ENCODE data around the gene LIFR. TPM values are rescaled to one million over a fixed set of nuclear protein-coding genes. Genes with fewer than 3 reads are reported as not detected.

LIFR gene
- total and polyA plus RNA-seq, 2 donors (not counting 3 experiments of a cell fraction or from before 2014, with no cell fraction given): 4.1 to 36.4 TPM

- peaks cover 4 to 8% of the 10 kb centered on the region in 2 experiments for H3K27me3 ChIP-seq (ENCODE audit: control insufficient read depth in 2 of 2, insufficient read depth in 2 of 2, low read length in 2 of 2)
- dilution Hi-C loops (cut with MboI; ENCODE audit: extremely low pct_ligation_motif_present, low sequenced_read_pairs): no loop called here
- no peak for FAIRE-seq
- H3K4me2 ChIP-seq (ENCODE audit: insufficient read depth, low read length): no peak overlapping the region
- H3K4me1 ChIP-seq (ENCODE audit: control insufficient read depth, extremely low read depth, insufficient read depth, low read length): no peaks in the 10 kb centered on the region
- H3K79me2 ChIP-seq (ENCODE audit: control insufficient read depth, insufficient read depth, low read length): no peaks in the 10 kb centered on the region
- H3K27ac ChIP-seq (ENCODE audit: insufficient read depth, low read depth, low read length): no peak overlapping the region
- ChIA-PET CTCF (interaction anchor here (1.5 kb wide), 1 partner anchor 134 kb away, joined by 3 read pairs; no protein-coding TSS in a partner anchor), POLR2A (no interaction called here)
- DNase-seq (ENCODE audit: low read depth, low spot score): no peak
- no peak overlapping the region for H3K9ac ChIP-seq (replicated peaks; ENCODE audit: extremely low read depth, insufficient read depth, low read length)
- no peaks in the 10 kb centered on the region for H3K9me1 ChIP-seq (replicated peaks; ENCODE audit: control insufficient read depth, extremely low read depth, insufficient read depth, low read length)
- BruUV-seq (replicated peaks): no TSS peak
- TF ChIP-seq FOS (IDR thresholded peaks at IDR 0.05; ENCODE audit: borderline replicate concordance, insufficient read depth, low read length): no peak
- no peak for TF ChIP-seq JUN (IDR thresholded peaks at IDR 0.05; ENCODE audit: borderline replicate concordance, insufficient read depth, insufficient read length, low read depth)
- no peak for TF ChIP-seq GATA2 (IDR thresholded peaks at IDR 0.05; ENCODE audit: insufficient read depth, insufficient read length, low read depth, low read length)
- TF ChIP-seq CTCF (IDR thresholded peaks at IDR 0.05; ENCODE audit: extremely low read depth in 1 of 2, insufficient read depth in 1 of 2, low read depth in 1 of 2, low read length in 2 of 2): no peak
- TF ChIP-seq MYC (IDR thresholded peaks at IDR 0.05; ENCODE audit: low read depth, low read length): no peak
- TF ChIP-seq MAX (IDR thresholded peaks at IDR 0.05; ENCODE audit: insufficient read depth, insufficient read length): no peak
- no peak for TF ChIP-seq EZH2 (IDR thresholded peaks at IDR 0.05; ENCODE audit: borderline replicate concordance, low read depth, low read length, severe bottlenecking)
- no peak for TF ChIP-seq POLR2A (IDR thresholded peaks at IDR 0.05; ENCODE audit: low read depth, low read length)
- no peak for TF ChIP-seq POLR2AphosphoS5 (IDR thresholded peaks at IDR 0.05; ENCODE audit: insufficient read depth, low read depth, low read length)
- H3K36me3 ChIP-seq (ENCODE audit: control insufficient read depth in 2 of 2, extremely low read depth in 1 of 2, insufficient read depth in 2 of 2, low read length in 2 of 2): no peaks in the 10 kb centered on the region
- H2AFZ ChIP-seq (ENCODE audit: low read depth, low read length): no peak overlapping the region
- intact Hi-C loops (cut with micrococcal nuclease): no loop called here
- H3K4me3 ChIP-seq (replicated peaks in 1 of 3; ENCODE audit: insufficient read depth in 1 of 3, low read depth in 1 of 3, low read length in 3 of 3): no peak overlapping the region
- H4K20me1 ChIP-seq (replicated peaks; ENCODE audit: control insufficient read depth, extremely low read depth, insufficient read depth, low read length): no peaks in the 10 kb centered on the region
- H3K9me3 ChIP-seq (replicated peaks; ENCODE audit: control insufficient read depth, insufficient read depth, low read length): no peaks in the 10 kb centered on the region
These were observed 19.0 kb upstream of the LIFR start for GRCh38 chr5:38575476-38575875.
